ENCODE data around the gene AP3B1. TPM values are rescaled to one million over a fixed set of nuclear protein-coding genes. Genes with fewer than 3 reads are reported as not detected.

The AP3B1 gene
- total RNA-seq (2022; extraction: Qiagen RNA extraction): 29.6 to 34.6 TPM (median 31.1 TPM) in 5 replicates

DNA sequence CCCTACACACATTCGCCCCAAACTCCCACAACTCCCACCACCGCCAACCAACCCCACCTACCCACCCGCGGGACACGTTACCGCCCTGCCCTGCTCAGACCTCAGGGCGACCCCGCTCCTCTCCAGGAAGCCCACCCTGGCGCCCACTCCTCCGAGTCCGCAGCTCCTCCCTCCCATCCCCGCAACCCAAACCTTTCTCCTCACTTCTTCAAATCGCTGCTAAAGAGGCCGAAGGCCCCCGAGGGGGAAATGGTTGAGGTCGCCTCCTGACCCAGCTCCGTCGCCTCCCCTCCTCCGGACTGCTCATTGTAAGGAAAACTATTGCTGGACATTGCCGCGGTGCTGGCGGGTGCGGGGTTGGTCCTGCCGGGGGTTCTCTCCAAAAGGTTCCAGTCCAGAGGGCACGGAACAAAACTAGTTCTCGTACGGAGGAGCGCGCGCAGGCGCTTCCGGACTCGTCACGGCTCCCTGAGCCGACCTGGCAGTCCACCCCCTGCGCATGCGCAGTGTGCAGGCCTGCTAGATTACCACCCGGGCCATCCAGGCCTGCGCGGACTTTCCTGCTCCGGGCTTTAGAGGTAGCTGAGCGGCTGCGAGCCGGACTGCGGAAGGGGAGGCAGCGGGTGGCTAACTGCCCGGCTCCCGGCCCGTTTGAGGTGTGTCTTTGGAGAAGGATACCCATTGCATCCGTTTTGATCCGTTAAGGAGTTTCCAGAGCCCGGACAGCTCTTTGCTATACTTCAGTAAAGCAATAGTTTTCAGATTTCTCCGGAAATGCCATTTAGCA lies at the start of gene AP3B1:
AP3B1 (minus strand) TSS at position 451 of the 787 bp plus-strand sequence; CDS start at position 332, 119 bp downstream.

Other genes starting within 250 kb of the AP3B1 start
- gene SCAMP1, start 65.9 kb upstream of the AP3B1 start, total RNA-seq (2022; extraction: Qiagen RNA extraction): 17.2 to 26.6 TPM (median 23.3 TPM) in 5 replicates